ENCODE measurements around the gene POLR3A. TPM values are rescaled to one million over a fixed set of nuclear protein-coding genes. Genes with fewer than 3 reads are reported as not detected.

POLR3A gene
- total RNA-seq, 1 donor = 4.8 TPM

- Histone ChIP-seq H3K27me3 (ENCODE audit: insufficient read depth, low read length) (no peaks in the 10 kb centered on the region), H3K4me1 (ENCODE audit: insufficient read depth, low read length) (no peaks in the 10 kb centered on the region), H3K9me3 (ENCODE audit: low read depth, low read length) (no peaks in the 10 kb centered on the region), H3K4me3 (ENCODE audit: low read length) (no peak overlapping the region)
Measured at GRCh38 chr10:78062296-78062695, 33.0 kb upstream of the POLR3A start.

DNA sequence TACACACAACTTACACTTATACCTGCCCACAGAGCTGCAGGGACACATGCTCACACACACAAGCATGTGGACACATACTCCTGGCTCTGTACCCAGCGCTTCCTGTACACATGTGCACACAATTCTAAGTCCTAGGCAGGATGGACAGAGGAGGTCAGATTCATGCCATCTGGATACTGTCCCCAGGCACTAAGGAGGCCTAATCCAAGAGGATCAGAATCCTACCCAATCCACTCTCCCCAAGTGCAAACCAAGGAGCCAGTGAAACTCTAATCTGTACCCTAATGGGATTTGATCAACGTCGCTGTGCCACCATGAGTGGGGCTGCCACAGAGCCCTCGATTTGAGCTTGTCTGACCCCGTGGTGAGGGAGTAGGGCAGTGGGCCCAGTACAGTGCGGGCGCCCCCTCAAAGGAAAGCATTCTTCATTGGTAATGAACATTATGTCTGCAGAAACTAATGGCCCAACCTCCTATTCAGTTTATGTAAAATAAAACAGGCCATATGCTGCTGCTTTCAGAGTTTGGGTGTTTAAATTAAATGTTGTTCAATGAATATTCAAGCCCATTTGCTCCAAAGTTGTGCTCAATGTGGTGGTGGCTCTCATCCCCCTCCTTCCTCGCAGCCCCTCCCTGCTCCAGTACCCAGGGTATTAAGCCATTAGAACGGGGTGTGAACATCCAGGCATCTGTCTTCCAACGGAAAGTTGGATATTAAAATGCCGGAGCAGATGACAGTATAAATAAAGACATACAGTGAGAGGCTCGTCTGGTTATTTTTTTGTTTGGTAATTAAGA is 30.8 kb upstream of the POLR3A start:
- no peaks in the 10 kb centered on the region for H3K27me3 ChIP-seq (ENCODE audit: insufficient read depth, low read length)
- H3K9me3 ChIP-seq (ENCODE audit: low read depth, low read length) = no peaks in the 10 kb centered on the region
- no peak overlapping the region for H3K4me3 ChIP-seq (ENCODE audit: low read length)
- no peaks in the 10 kb centered on the region for H3K4me1 ChIP-seq (ENCODE audit: insufficient read depth, low read length)

DNA sequence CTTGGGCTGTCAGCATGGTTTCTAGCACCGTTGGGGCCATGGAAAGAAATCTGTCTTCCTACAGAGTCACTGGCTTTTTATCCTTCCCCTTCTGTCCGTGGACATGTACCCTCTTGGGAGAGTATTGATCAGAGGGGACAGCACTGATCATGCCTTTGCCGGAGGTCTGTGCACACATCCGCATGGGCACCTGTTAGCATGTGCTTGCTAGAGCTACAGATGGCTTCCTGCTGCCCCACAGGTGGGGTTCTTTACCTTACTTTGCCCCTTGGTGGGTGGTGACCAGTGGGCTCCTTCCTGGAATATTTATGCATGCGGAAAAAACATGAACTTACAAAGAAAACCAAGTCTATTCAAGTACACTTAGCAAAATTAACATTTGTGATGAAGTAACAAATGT is 29.2 kb upstream of the POLR3A start:
- no peaks in the 10 kb centered on the region for H3K27me3 ChIP-seq (ENCODE audit: insufficient read depth, low read length)
- H3K4me1 ChIP-seq (ENCODE audit: insufficient read depth, low read length) = no peaks in the 10 kb centered on the region
- H3K9me3 ChIP-seq (ENCODE audit: low read depth, low read length) = no peaks in the 10 kb centered on the region
- no peak overlapping the region for H3K4me3 ChIP-seq (ENCODE audit: low read length)

GRCh38 chr10:78053211-78053868 is 24.0 kb upstream of the POLR3A start:
- Histone ChIP-seq H3K4me3 (ENCODE audit: low read length) (no peak overlapping the region), H3K4me1 (ENCODE audit: insufficient read depth, low read length) (no peaks in the 10 kb centered on the region), H3K9me3 (ENCODE audit: low read depth, low read length) (no peaks in the 10 kb centered on the region), H3K27me3 (ENCODE audit: insufficient read depth, low read length) (no peaks in the 10 kb centered on the region)

- Histone ChIP-seq H3K9me3 (ENCODE audit: low read depth, low read length) (no peaks in the 10 kb centered on the region), H3K27me3 (ENCODE audit: insufficient read depth, low read length) (no peaks in the 10 kb centered on the region), H3K4me3 (ENCODE audit: low read length) (no peak overlapping the region), H3K4me1 (ENCODE audit: insufficient read depth, low read length) (peaks cover 4% of the 10 kb centered on the region)
Measured at GRCh38 chr10:78049851-78050250, 20.5 kb upstream of the POLR3A start.

DNA sequence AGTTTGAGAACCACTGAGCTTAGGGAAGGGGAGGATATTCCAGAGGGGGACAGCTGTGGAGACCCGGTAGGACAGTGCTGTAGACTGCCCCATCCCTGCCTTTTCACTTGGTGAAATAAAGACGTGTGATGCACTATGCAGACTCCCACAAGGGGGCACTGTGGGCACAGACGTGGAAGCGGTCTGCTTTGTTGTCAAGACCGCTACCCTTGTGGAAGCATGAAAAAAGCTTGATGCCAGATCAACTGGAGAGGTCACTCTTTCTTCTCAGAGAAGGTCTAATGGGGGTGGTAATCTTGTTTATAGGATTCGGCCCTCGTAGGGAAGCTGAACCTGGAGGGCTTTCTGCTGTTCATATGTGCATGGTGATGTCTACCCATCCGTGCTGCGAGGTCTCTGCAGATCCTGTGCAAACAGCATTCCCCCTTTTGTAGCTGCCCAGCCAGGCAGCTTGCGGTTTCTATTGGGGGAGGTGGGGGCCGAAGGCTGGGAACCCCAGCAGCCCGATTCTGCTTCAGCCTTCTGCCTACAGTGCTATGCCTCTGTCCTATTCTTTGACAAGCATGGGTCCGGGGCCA is 18.1 kb upstream of the POLR3A start:
- Histone ChIP-seq H3K4me3 (ENCODE audit: low read length) (no peak overlapping the region), H3K27me3 (ENCODE audit: insufficient read depth, low read length) (no peaks in the 10 kb centered on the region), H3K9me3 (ENCODE audit: low read depth, low read length) (no peaks in the 10 kb centered on the region), H3K4me1 (ENCODE audit: insufficient read depth, low read length) (peaks cover 4% of the 10 kb centered on the region)

- Histone ChIP-seq H3K27me3 (ENCODE audit: insufficient read depth, low read length) (no peaks in the 10 kb centered on the region), H3K4me3 (ENCODE audit: low read length) (no peak overlapping the region), H3K9me3 (ENCODE audit: low read depth, low read length) (no peaks in the 10 kb centered on the region), H3K4me1 (ENCODE audit: insufficient read depth, low read length) (peaks cover 4% of the 10 kb centered on the region)
Measured at GRCh38 chr10:78046711-78047269, 17.5 kb upstream of the POLR3A start.

- no peaks in the 10 kb centered on the region for H3K27me3 ChIP-seq (ENCODE audit: insufficient read depth, low read length)
- H3K4me1 ChIP-seq (ENCODE audit: insufficient read depth, low read length) = peaks cover 4% of the 10 kb centered on the region
- no peak overlapping the region for H3K4me3 ChIP-seq (ENCODE audit: low read length)
- no peaks in the 10 kb centered on the region for H3K9me3 ChIP-seq (ENCODE audit: low read depth, low read length)
Measured at GRCh38 chr10:78045856-78046255, 16.5 kb upstream of the POLR3A start.

GRCh38 chr10:78045237-78045636 is 15.9 kb upstream of the POLR3A start:
- Histone ChIP-seq H3K4me3 (ENCODE audit: low read length) (no peak overlapping the region), H3K27me3 (ENCODE audit: insufficient read depth, low read length) (no peaks in the 10 kb centered on the region), H3K4me1 (ENCODE audit: insufficient read depth, low read length) (peaks cover 4% of the 10 kb centered on the region), H3K9me3 (ENCODE audit: low read depth, low read length) (no peaks in the 10 kb centered on the region)

- no peak overlapping the region for H3K4me3 ChIP-seq (ENCODE audit: low read length)
- H3K27me3 ChIP-seq (ENCODE audit: insufficient read depth, low read length) = no peaks in the 10 kb centered on the region
- H3K9me3 ChIP-seq (ENCODE audit: low read depth, low read length) = no peaks in the 10 kb centered on the region
- peaks cover 4% of the 10 kb centered on the region for H3K4me1 ChIP-seq (ENCODE audit: insufficient read depth, low read length)
Measured at GRCh38 chr10:78044699-78045098, 15.4 kb upstream of the POLR3A start.

- Histone ChIP-seq H3K27me3 (ENCODE audit: insufficient read depth, low read length) (no peaks in the 10 kb centered on the region), H3K9me3 (ENCODE audit: low read depth, low read length) (no peaks in the 10 kb centered on the region), H3K4me1 (ENCODE audit: insufficient read depth, low read length) (peaks cover 5% of the 10 kb centered on the region), H3K4me3 (ENCODE audit: low read length) (no peak overlapping the region)
Measured at GRCh38 chr10:78044179-78044578, 14.9 kb upstream of the POLR3A start.

DNA sequence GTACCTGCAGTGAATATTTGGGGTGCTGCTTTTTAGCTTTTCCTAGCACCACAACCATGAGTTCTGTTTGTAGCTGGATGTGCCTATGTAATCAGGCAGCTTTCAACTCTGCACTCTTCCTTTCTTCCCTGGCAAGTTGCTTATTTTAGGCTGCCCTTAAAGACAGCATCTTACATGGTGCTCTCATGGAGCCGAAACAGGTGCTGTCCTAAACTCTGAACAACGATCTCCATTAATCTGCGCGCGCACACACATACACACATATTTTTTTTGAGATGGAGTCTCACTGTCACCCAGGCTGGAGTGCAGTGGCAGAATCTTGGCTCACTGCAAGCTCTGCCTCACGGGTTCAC is 13.4 kb upstream of the POLR3A start:
- Histone ChIP-seq H3K27me3 (ENCODE audit: insufficient read depth, low read length) (no peaks in the 10 kb centered on the region), H3K9me3 (ENCODE audit: low read depth, low read length) (no peaks in the 10 kb centered on the region), H3K4me3 (ENCODE audit: low read length) (no peak overlapping the region), H3K4me1 (ENCODE audit: insufficient read depth, low read length) (peaks cover 9% of the 10 kb centered on the region)

GRCh38 chr10:78042058-78042751 is 12.9 kb upstream of the POLR3A start:
- Histone ChIP-seq H3K9me3 (ENCODE audit: low read depth, low read length) (no peaks in the 10 kb centered on the region), H3K27me3 (ENCODE audit: insufficient read depth, low read length) (no peaks in the 10 kb centered on the region), H3K4me1 (ENCODE audit: insufficient read depth, low read length) (peaks cover 13% of the 10 kb centered on the region), H3K4me3 (ENCODE audit: low read length) (no peak overlapping the region)

DNA sequence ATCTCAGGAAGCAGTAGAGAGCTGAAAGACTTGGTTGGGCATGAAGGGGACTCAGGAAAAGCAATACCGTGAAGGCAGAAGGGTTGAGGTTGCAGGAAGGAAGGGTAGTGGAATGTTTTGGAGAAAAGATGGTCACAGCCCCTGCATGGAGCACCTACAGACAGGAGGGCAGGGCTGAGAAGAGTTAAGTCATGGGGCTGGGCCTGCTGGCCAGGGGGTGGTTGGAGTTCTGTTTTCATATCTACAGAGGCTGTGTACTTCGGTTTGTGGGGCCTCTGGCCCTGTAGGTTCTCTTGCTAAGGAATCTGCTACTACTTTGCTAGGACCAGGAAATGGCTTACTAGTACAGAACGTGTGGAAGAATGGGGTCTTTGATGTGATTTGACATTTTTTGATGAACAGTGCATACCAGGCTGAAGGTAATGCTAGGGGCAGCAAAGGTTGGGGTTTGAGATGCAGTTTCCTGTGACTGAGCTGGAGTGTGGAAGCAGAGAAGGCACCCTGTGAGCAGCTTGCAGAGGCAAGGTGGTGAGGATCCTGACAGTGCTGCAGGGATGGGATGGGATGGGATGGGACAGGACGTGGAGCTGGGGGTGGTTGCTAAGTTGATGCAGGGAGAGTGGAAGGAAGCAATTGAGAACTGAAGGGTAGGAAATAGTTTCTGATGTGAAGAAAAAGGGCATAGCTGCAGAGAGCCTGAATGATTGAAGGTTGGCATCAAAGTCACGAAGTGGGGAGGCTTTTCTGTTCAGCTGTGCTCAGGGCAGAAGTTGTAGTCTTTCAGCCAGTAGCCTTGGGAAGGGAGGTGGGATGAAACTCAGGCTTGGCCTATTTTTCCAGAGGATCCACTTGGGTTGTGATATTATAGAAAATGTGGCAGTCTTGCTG is 12.1 kb upstream of the POLR3A start:
- Histone ChIP-seq H3K27me3 (ENCODE audit: insufficient read depth, low read length) (no peaks in the 10 kb centered on the region), H3K4me3 (ENCODE audit: low read length) (no peak overlapping the region), H3K9me3 (ENCODE audit: low read depth, low read length) (no peaks in the 10 kb centered on the region), H3K4me1 (ENCODE audit: insufficient read depth, low read length) (peaks cover 15% of the 10 kb centered on the region)
